DMS114 treated with DMSO at 0.1 percent for 48 hours (cell line): ENCODE data around the gene DGCR2.

Experiments
- DNase-seq: peaks from one replicate; lab custom pipeline; 2025; ENCODE audit not compliant: unreplicated experiment; lab: John Stamatoyannopoulos, UW

The DGCR2 gene

DNA sequence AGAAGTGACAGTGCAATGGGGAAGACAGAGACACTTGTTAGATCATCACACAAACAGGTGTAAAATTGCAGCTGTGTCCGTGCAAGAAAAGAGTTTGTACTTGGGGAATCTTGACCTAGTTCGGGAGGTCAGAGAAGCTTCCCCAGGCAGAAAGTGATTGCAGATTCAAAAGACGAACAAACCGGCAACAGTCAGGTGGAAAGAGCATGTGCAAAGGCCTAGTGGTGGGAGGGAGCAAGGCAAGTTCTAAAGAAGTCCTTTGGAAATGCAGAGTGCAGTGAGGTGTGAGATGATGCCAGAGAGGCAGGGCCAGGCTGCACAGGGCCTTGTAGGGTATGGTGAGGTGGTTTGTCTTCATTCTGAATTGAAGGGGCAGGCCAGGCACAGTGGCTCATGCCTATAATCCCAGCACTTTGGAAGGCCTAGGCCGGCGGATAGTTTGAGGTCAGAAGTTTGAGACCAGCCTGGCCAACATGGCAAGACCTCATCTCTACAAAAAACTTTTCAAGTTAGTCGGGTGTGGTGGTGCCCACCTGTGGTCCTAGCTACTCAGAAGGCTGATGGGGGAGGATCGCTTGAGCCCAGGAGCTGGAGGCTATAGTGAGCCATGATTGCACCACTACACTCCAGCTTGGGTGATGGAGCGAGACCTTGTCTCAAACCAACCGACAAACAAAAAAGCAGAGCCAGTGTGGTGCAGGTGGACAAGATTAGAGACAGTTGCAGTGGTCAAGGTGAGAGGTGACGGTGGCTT lies 24.2 kb upstream of the DGCR2 start:
- DNase-seq = no peak

DNA sequence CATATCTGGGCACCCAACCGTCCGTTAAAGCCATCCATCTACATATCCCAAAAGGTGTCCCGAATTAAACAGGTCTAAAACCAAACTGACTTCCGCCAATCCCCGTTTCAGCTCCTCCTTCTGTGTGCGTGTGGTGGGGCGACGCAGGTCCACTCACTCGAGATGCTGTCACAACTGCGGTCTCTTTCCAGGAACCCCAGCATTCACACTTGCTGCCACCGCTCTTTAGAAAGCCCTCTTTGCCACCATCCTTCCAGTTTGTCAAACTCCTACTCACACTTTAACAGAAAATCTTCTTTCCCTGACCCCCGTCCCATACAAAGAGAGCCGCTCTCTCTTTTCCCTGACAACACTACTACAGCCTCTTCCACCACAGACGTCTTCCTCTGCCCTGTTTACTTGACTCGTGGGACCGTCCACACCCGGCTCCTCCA lies 21.8 kb upstream of the DGCR2 start:
- DNase-seq = no peak

GRCh38 chr22:19143212-19143611 lies 21.0 kb upstream of the DGCR2 start:
- DNase-seq = no peak

DNA sequence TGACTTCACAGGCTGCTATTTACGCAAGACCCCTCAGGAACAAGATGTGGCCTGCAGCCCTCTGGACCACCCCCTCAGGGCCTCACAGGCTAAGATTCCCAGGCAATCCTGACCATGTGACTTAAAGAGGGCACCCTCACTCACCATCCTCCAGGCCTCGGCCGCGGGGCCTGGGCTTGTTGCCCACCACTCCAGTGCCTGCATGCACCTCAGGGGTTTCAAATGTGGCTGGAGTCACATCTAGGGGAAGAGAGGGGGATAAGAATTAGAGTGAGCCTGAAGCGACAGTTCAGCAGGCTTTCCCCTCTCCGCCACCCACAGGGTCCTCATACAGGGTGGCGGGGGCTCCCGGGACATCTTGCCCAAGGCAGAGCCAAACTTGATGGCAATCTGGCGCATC lies 20.2 kb upstream of the DGCR2 start:
- no peak for DNase-seq

DNA sequence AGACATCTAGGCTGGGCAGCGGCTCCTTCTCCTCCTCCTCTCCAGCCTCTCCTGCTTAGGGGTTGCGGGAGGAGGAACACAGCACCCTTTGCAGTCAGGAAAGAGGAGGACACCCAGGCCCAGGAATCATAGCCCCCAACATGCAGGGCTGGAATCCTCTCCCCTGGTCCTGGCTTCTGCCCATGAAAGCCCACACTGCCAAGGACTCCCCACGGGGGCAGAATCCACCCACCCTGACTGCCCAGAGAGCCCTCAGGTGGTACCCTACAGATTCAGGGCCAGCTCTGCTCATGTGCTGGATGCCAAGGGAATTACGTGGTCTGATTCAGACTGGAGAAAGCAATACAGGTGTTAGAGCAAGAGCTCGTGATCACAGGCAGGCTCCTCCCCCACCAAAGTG lies 17.8 kb upstream of the DGCR2 start:
- no peak for DNase-seq

GRCh38 chr22:19139001-19139356 lies 16.8 kb upstream of the DGCR2 start:
- DNase-seq = no peak

DNA sequence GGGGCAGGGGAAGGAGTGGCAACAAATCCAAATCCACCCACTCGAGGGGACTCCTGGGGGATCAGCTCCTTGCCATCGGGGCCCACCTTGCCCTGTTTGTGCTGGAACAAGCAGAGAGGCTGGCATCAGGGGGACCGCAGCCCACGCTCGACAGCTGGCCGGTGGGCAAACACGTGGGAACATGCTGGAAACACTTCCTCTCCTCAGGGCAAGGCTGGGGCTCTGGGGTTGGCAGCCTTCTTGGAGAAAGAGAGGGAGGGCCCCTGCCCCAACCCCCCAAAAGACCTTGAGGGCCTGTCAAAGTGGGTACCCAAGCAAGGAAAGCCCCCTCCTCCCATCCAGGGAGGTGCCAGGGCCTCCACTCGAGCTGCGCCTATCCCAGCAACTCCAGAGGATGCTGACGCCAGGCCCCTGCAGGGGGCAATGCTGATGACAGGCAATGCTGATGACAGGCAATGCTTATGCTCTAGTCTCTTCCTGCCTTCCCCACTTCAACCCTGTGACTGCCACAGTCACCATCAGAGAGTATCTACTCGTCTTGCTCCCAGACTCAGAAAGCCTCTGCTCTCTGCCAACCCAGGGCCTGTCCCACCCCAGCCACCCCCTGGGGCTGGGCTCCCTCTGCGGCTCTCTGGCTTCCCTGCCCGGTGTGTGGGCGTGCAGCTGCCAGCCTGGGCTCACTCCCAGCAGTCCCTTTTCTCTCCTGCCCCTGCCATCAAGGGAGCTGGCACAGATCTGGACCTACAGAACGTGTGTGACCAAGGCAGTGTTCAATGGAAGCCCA lies 16.2 kb upstream of the DGCR2 start:
- DNase-seq = no peak

- DNase-seq = no peak
These were observed 15.4 kb upstream of the DGCR2 start for GRCh38 chr22:19137384-19138216.

- DNase-seq = no peak
These were observed 14.7 kb upstream of the DGCR2 start for GRCh38 chr22:19136915-19137314.

- DNase-seq = no peak
These were observed 12.7 kb upstream of the DGCR2 start for GRCh38 chr22:19134874-19135273.

DNA sequence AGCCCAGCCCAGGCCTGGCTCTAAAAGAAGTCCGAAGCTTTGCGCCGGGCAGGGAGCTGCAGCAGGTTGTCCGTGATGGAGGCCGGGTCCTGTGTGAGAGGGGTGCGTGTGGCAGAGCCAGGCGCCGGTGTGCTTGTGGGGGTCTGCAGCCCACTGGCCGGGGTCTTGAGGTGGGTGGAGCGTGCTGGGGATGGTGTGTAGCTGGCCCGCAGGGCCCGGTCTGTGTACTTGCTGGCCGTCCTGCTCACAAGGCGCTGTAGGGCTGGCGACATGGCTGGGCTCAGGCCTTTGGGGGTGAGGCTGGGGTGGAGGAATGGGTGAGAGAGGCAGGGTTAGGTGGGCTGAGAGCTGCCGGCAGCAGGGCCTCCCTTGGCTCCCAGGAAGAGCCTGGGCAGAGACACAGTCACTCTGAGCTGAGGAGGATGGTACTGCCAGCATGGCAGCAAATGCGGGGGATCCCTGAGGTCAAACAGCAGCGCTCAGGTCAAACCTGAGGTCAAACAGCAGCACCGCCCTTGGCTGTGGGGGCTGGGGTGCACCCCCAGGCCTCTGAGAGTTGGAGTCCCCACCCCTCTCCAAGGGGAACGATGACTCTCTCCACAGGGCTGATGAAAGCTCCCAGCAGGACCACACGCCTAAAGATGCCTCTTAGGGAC lies 12.1 kb upstream of the DGCR2 start:
- DNase-seq = no peak

- no peak for DNase-seq
These were observed 11.3 kb upstream of the DGCR2 start for GRCh38 chr22:19133561-19133960.

GRCh38 chr22:19132693-19133400 lies 10.6 kb upstream of the DGCR2 start:
- no peak for DNase-seq

GRCh38 chr22:19132153-19132552 lies 9.9 kb upstream of the DGCR2 start:
- DNase-seq = no peak

- DNase-seq = no peak
These were observed 9.4 kb upstream of the DGCR2 start for GRCh38 chr22:19131685-19132015.

- no peak for DNase-seq
These were observed 8.9 kb upstream of the DGCR2 start, which contains the start of gene TSSK2 for GRCh38 chr22:19130959-19131684. TSSK2 (plus strand) TSS chr22:19131308; CDS start chr22:19131400, 92 bp downstream.

DNA sequence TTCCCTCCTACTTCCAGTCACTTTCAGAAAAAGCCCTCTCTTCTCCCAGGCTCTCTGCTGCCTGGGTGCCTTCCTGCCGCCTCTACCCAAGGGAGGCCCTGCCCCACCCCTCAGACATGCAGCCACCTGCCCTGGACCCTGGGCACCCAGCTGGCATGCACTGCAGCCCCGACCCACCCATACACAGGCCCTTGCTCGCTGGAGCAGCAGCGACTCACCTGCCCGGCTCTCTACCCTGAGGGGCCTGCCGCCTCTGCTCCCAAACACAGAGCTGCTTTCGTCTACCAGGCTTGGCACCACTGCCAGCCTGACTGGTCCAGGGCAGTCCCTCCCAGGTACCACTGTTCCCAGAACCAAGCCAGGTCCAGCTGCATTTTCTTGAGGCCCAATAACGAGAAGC lies 7.7 kb upstream of the DGCR2 start:
- DNase-seq = no peak

DNA sequence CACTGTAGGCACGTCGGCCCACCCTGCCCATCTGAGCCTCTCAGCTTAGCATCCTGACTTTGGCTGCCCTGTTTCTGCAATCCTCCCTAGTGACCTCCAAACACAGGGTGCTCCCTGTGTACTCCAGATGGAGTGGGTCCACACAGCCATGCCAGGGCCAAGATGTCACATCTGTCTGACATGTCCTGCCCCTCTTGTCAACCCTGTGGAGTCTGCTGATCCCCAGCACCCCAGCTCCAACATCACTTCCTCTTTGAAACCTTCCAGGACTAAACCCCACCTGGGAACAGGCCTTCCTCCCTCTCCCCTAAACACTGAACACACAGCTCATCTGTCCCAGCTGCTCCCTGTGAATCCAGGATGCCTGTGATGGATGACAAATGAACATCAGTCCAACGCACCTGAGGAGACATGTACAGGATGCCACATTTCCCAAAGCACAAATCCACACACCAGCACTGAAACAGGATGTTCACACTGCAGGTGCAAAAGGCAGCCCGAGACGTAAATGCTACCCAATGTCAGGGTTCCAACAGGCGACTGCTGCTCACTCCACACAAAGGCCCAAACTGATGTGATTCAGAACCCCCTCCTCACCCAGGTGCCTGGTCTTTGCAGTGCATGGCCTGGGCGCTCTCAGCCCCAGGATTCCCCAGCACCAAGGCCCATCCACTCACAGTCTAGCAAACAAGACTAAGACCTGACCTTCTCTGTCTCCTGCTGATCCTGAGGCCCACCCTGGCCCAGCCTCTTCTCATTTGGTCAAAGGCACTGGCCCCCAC lies 6.9 kb upstream of the DGCR2 start:
- no peak for DNase-seq

GRCh38 chr22:19128009-19128401 lies 5.8 kb upstream of the DGCR2 start:
- DNase-seq = no peak
